ENCODE data around the gene LHPP.

- no peak for TF ChIP-seq GATA2 (IDR thresholded peaks at IDR 0.05; ENCODE audit: low read depth, low read length)
- TF ChIP-seq GATA3 (IDR thresholded peaks at IDR 0.05; ENCODE audit: low read depth, low read length) = no peak
Observed at GRCh38 chr10:124657806-124658205, 196.2 kb downstream of the LHPP start.

Measured in SH-SY5Y (cell line).